ENCODE results near the gene ACR.

The ACR gene

DNA sequence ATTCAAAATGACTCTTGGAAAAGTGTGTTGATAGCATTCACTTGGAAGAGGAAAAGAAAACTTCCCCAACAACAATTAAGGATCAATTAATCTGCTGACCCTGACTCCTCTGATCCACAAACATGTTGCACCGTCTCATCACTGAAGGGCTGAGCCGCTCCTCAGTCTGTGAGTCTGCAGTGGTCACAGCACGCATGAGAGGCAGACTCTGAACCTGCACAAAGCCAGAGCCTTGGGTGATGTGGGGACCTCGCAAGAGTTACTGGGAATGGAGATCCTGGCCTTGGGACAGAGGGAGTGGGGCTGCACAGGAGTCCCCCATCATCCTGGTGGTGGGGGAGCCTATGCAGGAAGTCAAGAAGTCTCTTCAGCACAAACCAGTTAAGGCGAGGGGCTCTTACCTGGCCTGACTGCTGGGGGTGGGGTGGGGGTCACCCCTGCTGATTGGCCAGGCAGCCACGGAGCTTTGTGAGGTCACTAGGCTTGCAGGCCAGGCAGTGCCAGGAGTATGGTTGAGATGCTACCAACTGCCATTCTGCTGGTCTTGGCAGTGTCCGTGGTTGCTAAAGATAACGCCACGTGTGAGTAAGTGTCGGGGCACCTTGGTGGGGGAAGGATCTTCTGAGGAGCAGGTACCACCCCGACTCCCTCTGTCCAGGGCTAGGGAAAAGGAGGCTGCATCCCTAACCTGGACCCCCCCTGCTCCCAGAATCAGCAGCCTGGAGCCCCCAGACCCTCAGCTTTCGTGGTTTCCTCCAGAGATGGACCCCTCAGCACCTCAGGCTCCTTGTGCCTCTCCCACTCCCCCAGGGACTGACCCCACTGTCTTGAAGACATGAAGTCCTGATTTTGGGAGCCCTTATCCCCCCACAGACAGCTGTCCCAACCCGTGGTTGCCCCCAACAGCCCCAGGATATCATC lies at the start of gene ACR:
TSS of gene ACR (plus strand) at position 477 of the 921 bp plus-strand sequence. CDS start at position 509, 32 bp downstream.
- no peak for DNase-seq

DNA sequence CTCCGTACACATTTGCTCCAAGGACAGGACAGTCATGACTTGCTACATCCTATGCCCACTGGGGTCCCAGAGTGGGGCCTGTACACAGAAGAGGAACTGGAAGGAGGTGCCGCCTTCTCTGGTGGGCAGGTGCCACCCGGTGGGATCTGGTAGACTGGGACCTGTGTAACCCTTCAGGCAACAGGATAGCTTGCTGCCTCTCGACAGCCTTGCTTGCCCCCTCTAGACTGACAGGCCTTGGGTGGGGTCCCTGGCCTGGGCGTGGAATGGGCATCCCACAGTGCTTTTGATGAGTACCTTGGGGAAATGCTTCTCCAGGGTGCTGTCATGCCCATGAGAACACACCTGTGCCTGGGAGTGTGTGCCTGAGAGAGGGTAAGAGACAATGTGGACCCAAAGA lies 49.6 kb upstream of the ACR start:
- DNase-seq, result no peak

DNA sequence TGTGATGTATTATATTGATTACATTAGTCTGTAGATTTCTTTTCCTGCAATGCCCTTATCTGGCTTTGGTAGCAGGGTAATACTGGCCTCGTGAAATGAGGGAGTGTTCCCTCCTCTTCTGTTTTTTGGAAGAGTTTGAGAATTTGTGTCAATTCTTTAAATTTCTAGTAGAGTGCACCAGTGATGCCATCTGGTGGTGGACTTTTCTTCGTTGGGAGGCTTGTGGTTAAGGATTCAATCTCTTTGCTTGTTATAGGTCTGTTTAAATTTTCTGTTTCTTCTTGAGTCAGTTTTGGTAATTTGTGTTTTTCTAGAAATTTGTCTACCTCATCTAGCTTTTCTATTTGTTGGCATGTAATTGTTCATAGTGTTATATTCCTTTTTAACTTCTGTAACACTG lies 46.5 kb upstream of the ACR start:
- DNase-seq, result no peak

DNA sequence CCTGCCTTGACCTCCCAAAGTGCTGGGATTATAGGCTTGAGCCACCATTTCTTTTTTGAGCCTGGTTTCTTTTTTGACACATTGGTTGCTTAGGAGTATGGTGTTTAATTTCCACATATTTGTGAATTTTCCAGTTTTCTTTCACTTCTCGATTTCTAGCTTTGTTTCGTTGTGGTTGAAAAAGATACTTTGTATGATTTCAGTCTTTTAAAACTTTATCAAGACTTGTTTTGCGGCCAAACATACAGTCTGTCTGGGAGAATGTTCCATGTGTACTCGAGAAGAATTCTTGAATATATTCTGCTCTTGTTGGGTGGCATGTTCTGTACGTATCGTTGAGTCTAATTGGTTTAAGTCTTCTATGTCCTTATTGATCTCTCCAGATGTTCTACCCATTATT lies 44.5 kb upstream of the ACR start:
- DNase-seq, result no peak

DNA sequence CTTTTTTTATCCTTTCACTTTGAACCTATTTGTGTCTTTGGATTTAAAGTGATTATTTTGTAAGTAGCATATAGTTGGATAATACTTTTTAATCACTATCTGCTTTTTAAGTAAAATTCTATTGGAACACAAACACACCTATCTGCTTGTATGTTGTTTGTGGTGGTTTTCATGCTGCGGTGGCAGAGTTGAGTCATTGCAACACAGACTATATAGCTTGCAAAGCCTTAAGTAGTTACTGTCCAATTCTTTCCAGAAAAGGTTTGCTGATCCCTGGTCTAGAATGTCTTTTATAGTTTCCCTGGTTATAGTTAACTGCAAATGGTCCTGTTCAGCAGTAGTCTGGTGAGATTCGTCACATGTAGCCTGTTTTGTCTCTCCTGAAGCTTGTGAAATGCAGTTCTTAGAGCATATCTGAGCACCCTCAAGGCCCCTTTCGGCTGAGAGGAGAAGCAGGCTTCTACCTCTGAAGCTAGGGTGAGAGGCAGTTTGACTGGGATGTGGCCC lies 43.9 kb upstream of the ACR start:
- no peak for DNase-seq

DNA sequence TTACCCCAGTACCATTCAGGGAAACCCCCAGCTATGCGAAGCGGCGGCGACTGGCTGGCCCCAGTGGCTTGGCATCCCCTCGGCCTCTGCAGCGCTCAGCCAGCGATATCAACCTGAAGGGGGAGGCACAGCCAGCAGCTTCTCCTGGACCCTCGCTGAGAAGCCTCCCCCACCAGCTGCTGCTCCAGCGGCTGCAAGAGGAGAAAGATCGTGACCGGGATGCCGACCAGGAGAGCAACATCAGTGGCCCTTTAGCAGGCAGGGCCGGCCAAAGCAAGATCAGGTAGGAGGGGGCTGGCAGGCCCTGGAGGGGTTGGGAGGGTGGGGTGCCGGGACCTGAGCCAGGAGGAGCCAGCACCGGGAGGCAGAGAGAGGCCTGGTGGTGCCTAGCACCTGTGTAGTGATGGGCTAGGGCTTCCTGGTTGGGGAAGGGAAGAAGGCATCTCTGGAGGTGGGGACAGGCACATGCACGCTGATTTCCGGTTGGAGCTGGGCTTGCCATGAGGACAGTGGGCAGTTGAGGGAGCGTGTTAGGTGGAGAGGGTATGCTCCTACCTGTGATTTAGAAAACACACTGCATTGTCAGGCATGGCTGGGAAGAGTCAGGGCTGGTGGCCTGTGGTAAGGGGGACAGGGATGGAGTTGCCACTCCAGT lies 43.1 kb upstream of the ACR start:
- DNase-seq, result no peak

DNA sequence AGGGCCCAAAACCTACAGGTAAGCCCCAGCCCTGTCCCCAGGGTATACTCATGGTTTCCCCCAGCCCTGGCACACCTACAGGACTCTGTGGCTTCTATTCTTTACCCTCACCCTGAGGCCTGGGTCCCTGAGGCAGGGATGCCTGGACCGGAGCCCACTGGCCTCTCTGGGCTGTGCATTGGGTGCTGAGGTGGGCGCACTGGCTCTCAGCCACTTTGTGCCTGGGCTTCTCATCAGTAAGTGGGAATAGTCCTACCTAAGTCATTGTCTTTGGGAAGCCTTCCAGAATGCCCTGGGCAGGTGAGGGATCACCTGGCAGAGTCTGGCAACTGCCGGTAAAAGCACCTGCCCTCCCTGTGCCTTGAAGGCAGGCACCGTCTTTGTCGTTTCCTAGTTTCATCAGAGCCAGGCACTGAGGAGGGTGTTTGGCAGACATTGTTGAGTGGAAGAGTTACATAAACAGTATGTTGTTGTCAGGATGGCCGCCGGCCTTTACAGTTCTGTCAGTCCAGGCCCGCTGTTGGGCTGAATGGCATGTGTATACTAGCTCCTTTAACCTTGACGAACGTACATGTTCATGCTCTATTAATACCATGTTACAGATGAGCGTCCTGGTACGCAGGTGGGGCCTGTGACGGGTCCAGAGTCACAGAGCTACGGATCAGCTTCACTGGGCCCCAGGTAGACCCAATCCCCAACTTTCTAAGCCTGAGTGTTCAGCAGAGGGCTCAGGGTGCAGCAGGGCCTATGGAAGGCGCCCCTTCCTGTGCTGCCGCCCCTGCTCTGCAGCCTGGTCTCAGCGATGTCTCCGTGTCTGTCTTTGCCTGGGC lies 42.4 kb upstream of the ACR start:
- no peak for DNase-seq

DNA sequence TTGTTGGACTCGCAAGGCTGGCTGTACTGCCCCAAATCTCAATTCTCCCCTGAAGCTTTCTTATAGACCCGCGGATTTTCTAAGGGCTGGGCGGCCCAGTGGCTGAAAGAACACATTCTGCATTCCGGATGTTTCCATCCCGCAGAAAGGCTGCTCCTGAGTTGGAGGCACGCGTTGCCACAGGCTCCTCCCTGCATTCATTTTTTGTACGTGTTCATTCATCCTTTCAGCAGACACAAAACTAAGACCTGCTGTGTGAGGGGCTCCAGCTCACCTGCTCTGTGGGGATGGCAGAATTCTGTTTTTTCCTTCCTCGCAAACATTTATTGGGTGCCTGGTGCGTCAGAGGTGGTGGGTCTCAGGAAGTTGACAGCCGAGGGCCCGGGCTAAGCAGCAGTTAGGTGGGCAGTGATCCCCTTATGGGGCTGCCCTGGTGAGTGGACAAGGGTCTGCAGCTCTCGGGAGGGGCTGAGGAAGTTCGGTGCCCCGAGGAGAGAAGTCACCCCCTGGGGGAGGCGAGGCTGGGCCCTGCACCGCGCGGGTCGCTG lies 41.7 kb upstream of the ACR start:
- DNase-seq, result no peak

DNA sequence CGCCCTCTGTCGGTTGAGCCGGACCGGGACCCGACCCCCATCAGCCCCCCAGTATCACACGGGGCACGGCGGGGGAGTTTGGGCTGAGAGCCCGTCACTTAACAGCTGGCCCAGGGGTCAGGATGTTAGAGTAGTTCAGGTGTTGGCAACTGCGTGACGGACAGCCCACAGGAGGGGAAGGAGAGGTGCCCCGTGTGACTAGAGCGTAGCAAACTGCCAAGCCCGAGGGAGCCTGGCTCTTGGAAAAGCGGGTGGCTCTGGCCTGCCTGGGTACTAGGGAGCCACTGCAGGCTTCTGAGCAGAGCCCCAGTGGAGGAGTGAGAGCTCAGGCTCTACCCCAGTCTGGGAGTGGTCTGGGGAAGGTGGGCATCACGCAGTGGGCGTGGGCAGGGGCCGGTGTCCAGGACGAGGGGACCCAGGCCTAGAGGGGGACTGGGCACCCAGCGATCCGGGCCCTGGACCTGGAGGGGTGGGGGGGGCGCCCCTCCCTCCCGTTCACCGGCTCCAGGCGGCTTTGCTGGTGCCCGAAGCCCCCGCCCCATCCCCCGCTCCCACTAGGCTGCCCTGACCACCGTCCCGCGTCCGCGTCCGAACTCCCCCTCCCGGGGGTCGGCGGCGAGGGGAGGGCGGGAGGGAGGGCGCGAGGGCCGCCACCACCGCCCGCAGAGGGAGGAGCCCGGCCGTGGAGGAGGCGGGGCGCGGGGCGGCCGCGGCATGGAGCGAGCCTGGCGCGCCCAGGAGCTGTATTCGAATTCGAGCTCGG lies 41.0 kb upstream of the ACR start:
- DNase-seq, result no peak

DNA sequence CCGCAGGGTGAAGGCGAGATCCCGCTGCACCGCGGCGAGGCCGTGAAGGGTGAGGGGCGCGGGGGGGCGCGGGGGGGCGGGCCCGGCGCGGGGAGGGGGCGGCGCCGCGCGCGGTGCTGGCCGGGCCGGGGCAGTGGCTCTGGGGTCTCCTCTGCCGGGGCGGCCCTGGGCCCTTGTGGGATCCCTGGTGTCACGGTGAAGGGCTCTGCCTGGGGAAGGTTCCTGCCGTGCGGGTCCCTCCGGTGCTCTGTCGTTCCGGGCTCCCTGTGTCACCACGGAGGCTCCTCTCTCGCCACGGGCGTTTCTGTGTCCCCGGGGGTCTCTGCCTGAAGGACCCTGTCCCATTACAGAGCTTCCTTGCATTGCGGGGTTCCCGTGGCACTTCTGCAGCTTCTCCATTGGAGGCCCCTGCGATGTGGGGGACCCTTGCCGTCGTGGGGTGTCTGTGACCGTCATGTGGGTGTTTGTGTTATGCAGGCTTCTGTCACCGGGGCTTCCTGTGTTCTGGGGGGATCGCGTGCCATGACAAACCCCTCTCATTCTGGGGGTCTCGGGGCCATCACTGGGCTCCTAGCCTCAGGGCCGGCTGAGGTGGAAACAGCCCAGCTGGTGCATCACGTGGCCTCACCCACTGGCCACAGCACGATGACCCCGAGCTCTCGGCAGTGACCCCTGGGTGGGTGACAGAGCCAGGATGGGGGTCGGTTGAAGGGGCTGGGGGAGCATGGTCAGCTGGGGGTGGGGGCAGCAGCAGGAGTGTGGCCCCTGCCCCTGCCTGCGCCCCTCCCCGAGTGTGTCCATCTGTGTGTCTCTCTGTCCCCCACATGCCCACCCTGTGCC lies 40.1 kb upstream of the ACR start:
- no peak for DNase-seq

DNA sequence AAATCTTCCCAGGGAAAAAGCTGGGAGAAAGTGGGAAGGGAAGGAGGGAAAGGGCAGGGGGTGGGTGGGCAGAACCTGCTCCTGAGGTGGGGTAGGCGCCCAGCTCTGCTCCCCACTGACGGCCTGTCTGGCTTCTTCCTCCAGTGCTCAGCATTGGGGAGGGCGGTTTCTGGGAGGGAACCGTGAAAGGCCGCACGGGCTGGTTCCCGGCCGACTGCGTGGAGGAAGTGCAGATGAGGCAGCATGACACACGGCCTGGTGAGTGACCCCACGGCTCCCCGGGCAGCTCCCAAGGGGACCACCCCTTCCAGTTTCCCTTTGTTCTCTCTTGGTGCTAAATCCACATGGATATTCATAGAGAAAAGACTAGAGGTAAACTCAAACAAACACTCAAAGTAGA lies 39.5 kb upstream of the ACR start:
- DNase-seq, result no peak

DNA sequence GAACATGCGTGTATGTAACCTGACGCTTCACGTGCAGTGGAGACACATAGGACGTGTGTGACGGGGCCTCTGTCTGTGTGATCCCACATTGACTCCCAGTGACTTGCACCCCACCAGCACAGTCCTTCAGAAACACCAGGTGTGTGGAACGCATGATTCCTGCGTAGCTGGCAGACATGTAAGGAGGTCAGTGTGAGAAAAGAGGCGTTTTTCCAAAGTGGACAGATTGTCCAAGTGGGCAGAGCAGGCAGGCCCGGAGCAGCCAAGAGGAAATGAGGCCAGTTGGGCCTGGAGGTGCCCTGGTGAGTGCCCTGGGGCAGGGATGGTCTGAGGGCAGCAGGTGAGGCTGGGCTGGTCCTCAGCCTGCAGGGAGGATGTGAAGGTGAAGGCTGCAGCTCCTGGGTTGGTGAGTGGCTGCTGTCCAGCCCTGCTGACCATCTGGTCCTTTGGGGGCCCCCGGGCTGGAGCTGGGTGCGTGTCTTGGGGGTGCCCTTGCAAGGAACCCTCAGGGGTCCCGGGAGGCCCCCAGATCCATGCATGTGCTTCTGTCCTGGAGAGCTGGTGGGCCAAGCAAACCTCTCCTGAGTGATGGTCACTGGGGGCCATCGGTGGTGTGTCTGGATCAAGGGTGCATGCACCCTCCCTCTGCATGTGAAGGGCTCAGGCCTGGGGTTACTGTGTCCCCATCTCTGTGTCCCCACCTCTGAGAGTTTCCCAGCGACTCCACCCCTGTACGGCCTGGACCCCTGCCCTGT lies 38.8 kb upstream of the ACR start:
- DNase-seq, result no peak

DNA sequence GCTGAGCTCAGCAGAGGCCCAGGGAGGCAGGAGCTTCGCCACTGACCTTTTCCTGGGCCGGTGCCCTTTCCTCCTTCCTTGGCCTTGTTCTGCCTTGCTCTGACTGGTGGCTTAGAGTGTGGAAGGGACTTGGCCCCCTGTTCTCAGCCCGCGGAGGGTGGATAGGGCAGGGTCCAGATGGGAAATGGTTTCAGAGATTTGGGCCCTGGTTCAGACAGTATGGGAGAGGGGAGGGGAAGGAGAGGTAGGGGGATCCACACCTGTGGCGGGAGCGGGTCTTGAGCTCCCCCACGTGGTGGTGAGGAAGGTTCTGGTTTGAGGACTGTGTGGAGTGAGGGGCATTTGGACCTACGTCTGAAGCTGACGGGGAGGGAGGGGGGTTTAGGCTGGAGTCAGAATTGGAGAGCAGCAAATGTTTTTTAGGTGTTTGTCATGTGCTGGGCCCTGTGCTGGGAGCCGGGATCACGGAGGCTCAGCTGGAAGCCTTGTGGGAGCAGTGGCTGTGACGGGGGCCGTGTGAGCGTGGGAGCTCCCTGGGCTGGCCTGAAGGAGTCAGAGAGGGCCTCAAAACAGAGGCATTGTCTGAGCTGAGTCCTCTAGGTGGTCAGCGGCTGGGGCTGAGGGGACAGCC lies 38.1 kb upstream of the ACR start:
- DNase-seq, result peak; percentile 2

DNA sequence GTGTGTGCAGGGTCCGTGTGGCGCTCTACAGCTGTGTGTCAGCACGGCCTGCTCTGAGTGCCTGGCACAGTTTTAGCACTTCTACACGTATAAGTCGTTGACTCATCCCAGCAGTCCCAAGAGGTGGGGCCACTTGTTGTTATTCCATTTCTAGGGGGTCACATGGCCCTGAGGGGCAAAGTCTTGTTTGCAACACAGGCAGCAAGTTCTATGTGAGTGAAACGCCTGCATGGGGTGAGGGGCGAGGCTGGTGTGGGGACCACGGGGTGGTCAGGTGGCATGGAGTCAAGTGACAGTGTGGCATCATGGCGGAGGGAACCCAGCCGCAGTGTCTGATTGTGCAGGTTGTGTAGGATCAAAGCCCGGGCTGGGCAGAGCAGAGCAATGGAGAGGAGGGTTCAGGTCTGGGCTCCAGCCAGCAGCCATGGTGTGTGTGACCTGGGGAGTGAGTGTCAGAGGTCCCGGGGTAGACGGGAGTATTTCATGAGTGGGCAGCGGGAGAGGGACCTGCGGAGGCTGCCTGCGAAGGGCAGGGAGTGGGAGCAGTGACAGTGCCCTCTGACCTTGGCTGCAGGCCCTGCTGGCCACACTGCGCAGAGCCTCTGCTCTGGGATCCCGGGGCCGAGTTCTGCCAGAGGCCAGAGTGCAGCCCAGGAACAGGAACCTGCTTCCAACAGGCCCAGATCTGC lies 37.5 kb upstream of the ACR start:
- DNase-seq, result no peak

DNA sequence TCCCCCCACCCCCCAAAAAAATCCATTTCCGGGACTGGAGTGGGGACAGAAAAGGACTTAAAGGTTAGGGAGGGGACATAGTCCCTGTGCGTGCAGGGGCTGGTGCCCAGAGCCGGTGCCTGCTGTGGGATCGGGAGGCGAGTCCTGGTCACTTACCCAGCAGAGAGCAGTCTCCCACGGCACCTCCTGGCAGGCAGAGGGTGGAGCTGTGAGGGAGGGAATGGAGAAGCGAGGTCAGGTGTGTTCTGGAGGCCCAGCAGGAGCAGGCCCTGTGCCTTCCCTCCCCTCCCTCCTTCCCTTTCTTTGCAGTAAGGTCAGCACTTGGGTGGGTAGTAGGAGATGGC lies 37.0 kb upstream of the ACR start:
- no peak for DNase-seq

DNA sequence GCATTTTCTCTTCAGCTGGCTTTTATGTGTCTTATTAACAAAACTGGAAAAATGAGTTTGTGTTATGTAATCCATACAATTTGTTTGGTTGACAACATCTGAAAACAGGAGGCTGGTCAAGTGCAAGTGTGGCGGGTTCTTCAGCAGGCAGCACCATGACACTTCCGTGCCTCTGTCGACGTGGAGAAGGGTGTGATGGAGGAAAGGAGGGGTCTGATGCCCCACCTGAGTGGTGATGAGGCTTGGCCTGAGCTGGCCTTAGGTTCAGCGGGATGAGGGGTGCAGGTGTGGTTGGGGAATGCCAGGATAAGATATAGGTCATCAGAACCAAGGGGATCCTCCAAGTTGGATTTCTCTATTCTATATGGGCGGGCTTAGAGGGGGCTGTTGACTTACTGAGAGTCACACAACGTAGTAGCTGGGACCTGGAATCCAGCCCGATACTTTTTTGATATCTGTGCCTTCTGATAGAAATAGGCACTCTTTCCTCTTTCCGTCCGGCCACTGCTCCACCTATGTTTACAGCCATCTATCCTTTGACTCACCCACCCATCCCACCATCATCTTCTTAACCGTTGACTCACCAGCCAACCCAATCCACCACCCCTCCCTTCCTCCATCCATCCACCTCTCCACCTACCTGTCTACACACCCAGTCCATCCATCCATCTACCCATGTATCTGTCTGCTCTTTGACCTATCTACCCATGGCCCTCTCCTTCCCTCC lies 36.4 kb upstream of the ACR start:
- no peak for DNase-seq

DNA sequence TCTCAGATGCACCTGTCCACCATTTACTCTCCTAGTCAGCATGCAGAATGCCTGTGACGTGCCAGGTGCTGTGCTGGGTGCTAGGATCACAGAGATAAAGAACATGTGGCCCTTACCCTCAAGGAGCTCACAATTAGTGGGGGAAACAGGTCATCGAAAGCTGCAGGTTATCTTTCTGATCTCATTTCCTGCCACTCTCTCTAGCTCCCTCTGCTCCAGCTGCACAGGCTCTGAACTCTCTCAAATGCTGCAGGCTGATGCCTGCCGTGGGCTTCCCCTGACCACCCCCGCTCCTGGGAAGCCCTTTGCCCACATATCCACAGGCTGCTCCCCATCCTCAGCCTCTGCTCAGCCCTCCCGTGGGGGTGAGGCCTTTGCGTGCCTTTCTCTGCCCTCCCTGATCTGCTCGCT lies 35.7 kb upstream of the ACR start:
- no peak for DNase-seq

DNA sequence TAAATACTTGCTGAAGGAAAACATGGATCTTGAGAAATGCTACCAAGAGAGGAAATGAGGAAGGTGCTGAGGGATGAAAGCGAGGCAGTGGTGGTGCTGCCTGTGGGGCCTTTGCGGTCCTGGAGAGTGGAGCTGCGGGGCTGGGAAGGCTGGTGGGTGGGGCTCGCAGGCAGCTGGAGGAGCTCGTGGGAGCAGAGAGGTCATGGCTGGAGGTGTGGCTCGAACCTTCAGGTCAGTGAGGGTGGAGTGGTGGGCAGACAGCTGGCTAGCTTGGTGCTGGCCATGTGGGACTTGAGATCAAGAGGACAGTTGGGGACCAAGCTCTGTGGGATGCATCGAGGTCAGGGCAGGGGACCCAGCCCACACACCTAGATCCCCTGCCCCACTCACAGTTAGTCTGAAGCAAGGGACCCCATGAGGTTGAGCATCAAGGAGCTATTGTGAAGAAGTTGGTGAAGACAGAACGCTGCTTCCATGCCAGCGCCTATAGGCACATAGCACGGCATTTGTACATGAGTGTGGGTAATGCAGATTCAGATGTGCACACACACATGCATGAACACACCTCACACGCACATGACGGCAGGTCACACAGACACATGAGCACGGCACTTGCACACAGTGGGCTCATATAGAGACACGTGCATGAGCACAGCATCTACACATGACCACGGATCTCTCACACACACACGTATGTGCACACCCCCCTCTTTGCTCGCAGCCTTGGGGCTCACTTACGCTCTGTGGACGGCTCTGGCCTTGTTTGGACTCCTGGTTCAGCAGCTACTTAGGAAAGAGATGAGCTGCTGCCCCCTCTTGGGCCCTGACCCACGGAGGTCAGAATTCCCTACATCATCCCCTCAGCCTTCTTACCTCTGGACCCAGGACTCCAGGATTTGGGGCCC lies 34.9 kb upstream of the ACR start:
- no peak for DNase-seq

All from NCI-H2227 treated with DMSO at 0.1 percent for 48 hours (cell line).